Putamen (tissue), 1 donor: ENCODE results near the gene GPR39.
"Not testable (repeated sequence)": the region's sequence is repeated elsewhere in the genome, so short reads cannot be mapped to it uniquely, and the experiment has no call there.

Experiments used
- DNase-seq: peaks from one replicate; pipeline ENCODE4 v3.0.0-alpha.2; 2016; ENCODE audit warnings: low spot score

GPR39 gene

GRCh38 chr2:132416723-132417395 lies at the start of gene GPR39:
TSS of gene GPR39 (plus strand) at chr2:132416805.
- DNase-seq = no peak

DNA sequence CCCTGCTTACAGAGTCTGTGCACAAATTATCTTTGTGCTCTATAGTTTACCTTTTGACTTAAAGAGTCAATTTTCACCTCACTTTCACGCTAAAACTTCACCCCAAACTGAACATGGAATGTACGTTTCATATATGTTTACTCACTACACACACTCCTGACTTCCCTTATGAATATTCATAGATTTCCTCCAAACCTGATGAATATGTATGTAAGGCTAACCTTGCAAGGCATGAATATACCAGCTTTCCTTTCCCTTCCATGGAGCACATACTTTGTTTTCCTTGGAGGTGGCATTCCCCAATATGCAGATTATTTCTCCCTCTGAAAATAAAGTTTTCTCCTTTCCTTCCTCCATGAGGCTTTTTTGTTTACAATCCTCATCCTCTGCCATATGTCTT lies 48.4 kb upstream of the GPR39 start:
- DNase-seq = no peak

DNA sequence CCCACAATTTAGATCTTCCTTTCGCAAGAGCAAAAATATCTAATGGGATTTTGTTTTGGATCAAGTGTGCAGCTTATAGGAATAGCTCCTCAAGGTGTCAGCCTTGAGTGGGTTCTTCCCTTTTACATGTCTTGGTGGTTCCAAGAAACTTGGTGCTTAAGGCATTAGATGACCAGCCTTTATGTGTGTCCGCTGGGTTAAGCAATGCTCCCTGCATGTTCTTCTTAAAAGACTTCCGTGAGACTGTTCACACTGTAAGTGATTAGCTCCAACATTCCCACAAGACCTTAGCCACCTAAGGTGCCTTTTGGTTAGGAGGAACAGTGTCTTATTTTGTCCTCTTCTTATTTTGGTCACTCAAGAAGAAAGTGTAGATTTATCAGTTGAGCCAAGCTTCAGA lies 44.3 kb upstream of the GPR39 start:
- no peak for DNase-seq

GRCh38 chr2:132373391-132374135 lies 43.0 kb upstream of the GPR39 start:
- no peak for DNase-seq

DNA sequence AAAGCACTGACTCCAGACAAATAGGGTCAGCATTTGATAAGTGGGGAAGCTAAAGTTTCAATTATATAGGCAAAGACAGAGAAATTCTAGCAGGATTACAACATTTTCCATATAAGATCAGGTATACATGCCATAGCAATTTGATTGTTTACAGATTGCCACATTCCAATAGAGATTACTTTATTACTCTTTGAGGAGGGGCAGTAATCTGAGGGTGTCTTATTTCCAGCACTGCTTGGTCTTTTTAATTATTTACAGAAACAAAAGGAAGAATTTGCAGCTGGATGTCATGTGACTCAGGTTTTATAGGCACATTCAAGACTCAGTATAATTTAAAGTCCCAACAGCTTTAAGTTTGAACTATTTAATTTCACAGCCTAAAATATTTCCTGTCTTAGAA lies 42.5 kb upstream of the GPR39 start:
- no peak for DNase-seq

DNA sequence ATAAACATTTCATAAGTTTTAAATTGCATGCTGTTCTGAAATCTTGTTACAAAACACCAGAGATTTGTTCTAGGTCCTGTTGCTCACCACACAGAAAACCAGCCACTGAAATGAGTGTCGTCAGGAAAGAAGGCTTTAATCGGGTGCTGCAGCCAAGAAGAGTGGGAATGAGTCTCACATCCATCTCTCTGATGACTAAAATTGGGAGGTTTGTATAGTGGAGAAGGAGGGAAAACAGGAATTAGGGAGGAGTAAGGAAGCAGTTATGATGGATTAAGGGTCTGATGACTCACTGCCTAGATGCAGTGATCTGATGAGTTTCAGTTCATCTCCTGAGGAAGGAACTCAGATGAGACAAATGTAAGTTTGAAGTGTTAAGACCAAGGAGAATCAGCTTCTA lies 42.1 kb upstream of the GPR39 start:
- no peak for DNase-seq

GRCh38 chr2:132374961-132375360 lies 41.6 kb upstream of the GPR39 start:
- DNase-seq = no peak

DNA sequence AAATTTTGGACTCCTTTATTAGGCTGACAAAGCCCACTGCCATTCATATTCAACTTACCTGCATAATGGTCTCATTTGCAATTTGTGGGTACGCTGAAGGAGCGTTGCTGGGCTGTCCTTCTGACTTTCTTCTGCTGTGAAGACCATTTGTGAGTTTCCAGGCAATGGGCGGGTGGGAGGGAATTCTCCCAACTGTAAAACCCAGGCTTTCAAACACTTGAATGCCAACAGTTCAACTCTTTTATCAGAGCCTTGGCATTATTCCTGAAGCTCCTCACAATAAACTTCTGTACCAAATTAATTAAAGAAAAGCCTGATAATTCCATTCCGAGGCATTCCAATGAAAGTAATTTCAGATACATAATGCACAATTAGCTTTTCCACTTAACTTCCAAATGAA lies 35.2 kb upstream of the GPR39 start:
- DNase-seq = no peak

GRCh38 chr2:132383956-132384355 lies 32.6 kb upstream of the GPR39 start:
- no peak for DNase-seq

DNA sequence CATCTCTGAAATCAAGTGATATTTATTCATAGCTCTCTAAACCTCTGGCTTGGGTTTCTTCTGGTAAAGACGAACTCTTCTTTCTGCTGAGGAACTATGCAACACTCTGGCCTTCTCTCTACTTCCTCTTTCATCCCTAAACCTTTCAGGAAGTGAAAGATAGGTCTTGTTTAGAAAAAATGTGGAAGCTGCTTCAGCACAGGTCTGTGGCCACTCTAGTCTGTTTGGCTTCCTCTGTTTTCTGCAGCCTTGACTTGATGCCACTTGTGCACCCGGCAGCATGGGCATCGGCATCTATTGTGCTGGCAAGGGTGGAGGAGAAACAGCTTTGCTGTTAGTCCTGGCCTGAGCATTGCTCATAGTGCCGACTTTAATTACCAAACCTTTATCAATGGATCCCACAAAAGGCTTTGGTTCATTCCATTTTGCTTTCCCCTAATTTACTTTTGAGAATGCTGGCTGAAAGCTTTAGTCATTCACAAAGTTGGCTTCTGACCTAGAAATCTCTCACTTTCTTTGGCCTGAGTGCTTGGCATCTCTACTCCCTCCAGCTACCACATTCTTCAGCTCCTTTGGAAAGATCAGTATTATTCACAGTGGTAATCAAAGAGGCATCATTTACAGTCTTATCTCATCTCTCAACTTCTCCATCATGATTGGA lies 32.0 kb upstream of the GPR39 start:
- peak; percentile 42 for DNase-seq

GRCh38 chr2:132387126-132387525 lies 29.5 kb upstream of the GPR39 start:
- no peak for DNase-seq

GRCh38 chr2:132390076-132390475 lies 26.5 kb upstream of the GPR39 start:
- no peak for DNase-seq

- DNase-seq = no peak
These were observed 25.2 kb upstream of the GPR39 start for GRCh38 chr2:132391378-132391777.

DNA sequence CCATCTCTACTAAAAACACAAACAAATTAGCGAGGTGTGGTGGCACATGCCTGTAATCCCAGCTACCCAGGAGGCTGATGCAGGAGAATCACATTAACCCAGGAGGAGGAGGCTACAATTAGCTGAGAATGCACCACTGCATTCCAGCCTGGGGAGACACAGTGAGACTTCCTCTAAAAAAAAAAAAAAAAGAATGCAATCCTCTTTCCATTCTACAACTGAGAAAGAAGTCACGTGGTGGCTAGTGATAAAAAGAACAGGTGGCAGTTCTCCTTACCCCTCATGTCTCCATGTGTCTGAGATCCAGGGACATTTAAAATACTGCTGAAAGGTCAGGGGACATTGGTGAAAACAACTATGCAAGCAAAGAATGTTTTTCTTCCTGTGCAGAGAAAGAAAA lies 24.4 kb upstream of the GPR39 start:
- DNase-seq = no peak

DNA sequence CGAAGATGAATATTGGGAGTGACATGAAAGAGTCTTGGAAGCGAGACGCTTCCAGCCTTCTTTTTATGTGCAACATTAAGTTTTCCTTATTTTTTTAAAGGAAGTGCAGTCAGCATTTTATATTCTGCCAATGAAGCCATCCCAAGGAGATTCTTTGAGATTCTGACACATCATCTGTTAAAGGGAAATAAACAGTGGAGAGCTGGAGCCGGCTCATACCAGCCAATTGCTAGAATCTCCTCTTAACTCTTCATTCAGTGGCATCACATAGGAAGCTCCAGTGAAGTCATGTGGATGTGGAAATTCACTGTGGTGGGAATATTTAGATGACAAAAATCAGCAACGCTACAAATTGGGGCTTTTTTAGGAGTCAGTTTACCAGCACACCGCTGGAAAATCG lies 23.7 kb upstream of the GPR39 start:
- no peak for DNase-seq

DNA sequence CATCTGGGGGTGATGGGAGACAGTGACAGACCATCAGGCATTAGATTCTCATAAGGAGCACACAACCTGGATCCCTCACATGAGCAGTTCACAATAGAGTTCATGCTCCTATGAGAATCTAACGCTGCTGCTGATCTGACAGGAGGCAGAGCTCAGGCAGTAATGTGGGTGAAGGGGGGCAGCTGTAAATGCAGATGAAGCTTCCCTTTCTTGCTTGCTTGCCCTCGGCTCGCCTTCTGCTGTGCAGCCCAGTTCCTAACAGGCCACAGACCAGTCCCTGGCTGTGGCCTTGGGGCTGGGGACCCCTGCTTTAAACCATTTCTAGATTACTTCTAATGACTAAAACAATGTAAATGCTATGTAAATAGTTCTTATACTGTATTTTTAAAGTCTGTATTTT lies 19.6 kb upstream of the GPR39 start:
- not testable (repeated sequence) for DNase-seq

DNA sequence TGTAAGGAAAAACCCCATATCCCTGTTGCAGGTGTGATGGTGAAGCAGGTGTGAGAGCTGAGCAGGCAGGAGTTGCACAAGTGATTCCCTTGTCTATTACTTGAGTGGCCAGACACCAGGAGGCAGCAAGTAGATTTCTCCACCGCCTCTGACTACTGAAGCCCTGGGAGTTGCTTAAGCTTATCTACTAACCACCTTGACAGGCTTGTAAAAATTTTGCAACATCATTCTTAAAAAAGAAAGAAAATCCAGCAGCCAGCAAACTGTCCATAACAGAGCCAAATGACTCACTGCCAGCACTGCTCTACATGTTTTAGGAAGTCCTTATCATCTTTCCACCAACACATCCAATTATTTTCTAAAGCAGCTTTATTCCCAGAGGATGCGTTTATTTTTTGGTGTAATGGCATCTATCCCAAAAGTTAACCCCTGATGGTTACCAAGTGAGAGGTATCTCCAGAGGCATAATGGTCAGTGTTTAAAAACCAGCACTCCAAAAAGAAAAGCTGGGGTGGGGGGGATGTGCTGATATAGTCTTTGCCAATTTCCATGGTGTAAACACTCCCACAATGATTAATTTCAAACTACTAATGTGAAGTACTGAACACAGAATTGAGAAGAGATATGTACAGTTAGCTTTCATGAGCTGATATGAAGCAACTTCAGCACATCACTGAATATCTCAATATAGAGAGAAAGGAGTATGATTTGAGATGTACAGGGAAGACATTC lies 16.3 kb upstream of the GPR39 start:
- DNase-seq = no peak

DNA sequence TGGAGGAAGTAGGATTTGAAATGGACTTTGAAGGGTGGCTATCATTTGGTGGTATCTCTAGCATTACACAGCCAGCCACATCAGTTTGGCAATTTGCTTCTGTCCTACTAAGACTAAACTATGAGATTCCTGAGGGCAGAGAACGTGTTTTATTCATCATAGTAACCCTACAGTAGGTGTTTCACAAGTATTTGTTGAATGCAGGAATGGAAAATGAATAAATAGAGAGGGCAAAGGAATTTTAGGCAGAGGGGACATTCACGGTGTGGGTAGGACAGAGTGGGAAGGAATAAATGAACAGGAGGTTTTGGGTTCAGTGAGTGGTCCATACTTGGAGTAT lies 15.7 kb upstream of the GPR39 start:
- no peak for DNase-seq

- no peak for DNase-seq
These were observed 15.3 kb upstream of the GPR39 start for GRCh38 chr2:132401326-132401725.

DNA sequence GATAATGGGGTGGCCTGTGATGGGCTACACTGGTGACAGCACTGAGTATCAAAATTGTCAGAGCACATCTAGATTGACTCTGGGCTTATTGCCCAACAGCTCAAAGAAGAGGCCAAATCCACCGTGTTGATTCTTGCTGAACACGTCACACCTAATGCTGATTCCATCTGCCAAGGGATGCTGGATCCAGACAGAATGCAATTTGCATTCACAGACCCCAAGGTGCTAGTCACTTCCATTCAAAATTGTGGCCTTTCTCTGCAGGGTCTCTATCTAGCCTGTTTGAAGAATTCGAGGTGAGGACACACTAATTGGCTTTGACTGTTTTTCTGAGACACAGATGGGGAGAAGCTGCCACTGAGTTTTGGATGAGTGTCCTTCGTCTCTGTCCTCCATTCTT lies 13.5 kb upstream of the GPR39 start:
- DNase-seq = no peak

GRCh38 chr2:132404056-132404455 lies 12.5 kb upstream of the GPR39 start:
- no peak for DNase-seq

GRCh38 chr2:132407784-132408183 lies 8.8 kb upstream of the GPR39 start:
- DNase-seq = no peak

- no peak for DNase-seq
These were observed 4.6 kb upstream of the GPR39 start for GRCh38 chr2:132412021-132412420.
